NK-92 (cell line): Measurements from ENCODE around the gene CYSRT1.

Experiments
- DNase-seq: peaks from one replicate; lab custom pipeline; 2025; ENCODE audit not compliant: unreplicated experiment; lab: John Stamatoyannopoulos, UW

The CYSRT1 gene

DNA sequence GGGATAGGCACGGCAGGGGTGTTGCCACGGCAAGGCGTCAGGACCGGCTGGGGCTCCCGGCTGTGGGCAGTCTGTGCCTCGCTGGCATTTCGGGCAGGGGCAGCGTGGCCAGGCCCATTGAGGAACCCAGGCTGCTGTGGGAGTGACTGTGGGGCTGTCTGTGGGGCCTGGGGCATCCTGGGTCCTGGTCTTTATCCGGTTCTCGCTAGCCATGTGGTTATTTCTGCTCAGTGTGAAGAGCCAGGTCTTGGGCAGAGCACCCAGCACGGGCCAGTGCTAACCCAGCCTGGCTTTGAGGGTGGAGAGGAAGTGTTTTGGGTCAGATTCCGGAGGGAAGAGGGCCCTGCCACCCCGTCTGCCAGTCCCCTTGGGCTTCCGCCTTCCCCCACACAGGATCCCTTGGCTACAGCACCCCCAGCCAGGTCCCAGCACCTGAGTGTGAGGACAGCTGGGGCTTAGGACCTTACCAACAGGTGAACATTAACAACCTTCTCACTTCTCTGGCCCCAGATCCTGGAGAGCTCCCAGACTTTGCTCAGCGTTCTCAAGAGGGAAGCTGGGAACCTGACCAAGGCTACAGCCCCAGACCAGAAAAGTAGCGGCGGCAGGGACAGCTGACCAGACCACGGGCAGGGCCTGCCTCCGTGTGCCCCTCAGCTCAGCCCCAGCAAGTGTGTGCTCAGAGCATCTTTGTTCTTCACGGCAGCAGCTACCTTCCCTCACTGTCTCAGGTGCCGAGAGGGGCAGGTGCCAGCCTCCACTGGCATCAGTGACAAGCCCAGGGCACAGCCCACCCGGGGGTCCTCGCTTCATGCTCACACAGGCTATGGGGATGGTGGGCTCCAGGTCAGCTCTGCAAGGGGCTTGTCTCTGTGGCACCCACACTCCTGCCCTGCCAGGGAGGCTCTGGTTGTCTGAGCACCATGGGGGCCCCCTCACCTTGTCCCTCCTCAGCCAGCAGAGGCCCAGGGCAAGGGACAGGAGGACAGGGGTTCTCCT, 35.4 kb upstream of the CYSRT1 start:
- DNase-seq, result no peak

DNA sequence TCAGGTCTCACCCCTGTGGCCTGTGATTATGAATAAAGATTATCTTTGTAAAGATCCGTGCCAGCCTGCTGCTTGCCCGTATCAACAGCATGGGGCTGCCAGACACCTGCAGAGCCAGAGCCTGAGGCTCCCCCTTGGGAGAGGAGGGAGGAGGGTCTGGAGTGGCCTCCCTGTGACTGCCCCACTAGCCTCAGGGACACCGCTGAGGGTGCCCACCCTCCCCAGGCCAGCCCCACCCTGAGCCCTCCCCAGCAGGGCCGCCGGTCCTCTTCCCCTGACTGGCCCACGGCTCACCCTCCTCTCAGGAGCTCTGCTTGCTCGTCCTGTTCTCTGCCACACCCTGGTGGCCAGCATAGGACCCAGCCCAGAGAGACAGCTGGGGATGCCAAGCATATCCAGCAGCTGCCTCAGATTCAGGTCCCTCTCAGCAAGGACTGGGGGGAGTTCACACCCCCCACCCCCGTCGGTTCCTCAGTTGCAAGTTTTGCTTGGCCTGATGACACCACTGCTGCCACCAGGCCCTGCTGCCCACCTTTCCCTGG, 34.6 kb upstream of the CYSRT1 start:
- DNase-seq, result no peak

DNA sequence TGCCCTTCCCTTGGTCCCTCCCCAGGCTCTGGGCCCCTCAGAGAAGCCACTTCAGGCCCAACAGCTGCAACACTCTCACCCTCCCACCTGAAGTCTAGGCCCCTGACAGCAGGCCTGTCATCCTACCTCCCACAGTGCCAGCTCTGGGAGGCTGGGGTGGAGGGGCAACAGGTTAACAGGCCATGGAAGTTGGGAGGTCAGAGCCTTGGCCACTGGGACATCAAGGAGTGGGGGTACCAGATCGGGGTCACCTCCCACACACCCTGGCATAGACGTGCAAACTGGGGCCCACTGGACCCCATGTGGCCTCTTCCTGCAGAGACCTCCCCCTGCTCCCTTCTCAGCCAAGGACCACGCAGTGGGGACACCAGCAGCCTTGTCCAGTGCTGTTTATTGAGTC, 33.7 kb upstream of the CYSRT1 start:
- DNase-seq, result no peak

GRCh38 chr9:137191691-137192447, 33.1 kb upstream of the CYSRT1 start:
- no peak for DNase-seq

GRCh38 chr9:137192448-137192780, 32.6 kb upstream of the CYSRT1 start:
- DNase-seq, result no peak

GRCh38 chr9:137192859-137193258, 32.1 kb upstream of the CYSRT1 start:
- DNase-seq, result no peak

DNA sequence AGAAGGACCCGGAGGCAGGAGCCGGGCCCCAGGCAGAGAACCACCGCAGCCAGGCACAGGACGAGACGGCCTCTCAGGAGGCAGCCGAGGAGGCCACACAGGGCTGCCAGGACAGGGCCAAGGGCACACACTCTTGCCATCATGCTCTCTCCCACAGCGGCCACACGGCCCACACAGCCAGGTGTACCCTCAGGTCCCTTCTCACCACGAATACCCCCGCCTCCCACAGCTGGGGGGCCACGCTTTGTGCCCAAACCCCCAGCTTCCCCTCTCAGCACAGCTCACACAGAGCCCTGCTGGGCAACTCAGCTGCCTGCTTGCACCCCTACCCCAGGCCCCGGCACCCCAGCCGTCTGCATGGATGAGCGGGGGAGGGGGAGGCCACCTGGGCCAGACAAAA, 31.2 kb upstream of the CYSRT1 start:
- no peak for DNase-seq

GRCh38 chr9:137194388-137194787, 30.6 kb upstream of the CYSRT1 start:
- no peak for DNase-seq

DNA sequence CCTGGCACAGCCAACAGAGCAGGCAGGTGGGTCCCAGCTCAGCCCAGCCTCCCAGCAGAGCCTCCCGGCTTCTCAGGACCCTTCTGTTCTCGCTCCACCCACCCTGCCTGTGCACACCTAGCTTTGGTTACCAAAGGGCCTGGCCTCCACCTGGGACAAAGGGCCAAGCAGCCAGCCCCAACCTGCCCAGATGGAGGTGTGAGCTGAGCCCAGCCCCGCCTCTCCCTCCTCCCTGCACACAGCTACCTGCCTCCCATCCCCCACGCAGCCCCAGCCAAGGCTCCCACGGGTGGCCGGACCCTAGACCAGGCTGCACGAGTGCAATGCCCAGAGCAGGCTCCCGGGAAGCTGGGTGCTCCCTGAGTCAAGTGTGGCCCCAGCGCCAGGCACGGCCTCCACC, 30.1 kb upstream of the CYSRT1 start:
- DNase-seq, result no peak

DNA sequence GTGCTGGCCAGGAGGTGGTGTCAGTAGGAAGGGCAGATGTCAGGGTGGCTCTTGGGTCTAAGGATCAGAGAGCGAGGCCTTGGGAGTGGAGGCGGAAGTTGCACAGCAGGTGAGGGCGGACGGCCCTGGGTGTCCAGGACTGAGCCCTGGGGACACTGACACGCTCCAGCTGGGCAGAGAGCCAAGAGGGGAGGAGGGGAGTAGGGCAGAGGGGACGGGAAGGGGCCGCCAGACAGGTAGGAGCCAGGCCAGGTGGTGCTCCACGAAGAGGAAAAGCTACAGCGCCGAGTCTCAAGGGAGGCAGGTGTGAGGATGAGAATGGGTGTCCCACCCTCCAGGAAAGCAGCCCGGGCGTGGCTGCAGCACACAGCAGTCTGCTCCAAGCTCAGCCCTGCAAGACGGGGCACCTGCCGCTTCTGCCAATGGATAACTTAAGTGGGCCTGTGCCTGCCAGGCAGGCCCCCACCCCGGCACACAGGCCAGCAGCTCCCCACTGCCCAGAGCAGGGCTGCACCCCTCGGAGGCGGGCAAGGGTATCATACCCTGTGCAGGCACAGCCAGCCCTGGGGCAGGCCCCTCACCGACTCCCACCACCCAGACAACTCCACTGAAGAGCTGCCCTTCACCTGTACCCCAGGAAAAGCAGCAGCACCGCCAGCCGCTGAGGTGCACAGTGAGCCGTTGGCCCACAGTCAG, 29.3 kb upstream of the CYSRT1 start:
- DNase-seq, result no peak

GRCh38 chr9:137198051-137198901, 26.7 kb upstream of the CYSRT1 start:
- DNase-seq, result no peak

GRCh38 chr9:137198902-137199283, 26.1 kb upstream of the CYSRT1 start:
- no peak for DNase-seq

GRCh38 chr9:137199411-137200121, 25.4 kb upstream of the CYSRT1 start:
- DNase-seq, result no peak

- peak; percentile 95 for DNase-seq
Observed at GRCh38 chr9:137200311-137201204, 24.4 kb upstream of the CYSRT1 start, which contains the start of gene TPRN. Gene TPRN, minus strand, starts transcription at chr9:137200741. Its CDS starts 30 bp downstream, at chr9:137200711.

- DNase-seq, result no peak
Observed at GRCh38 chr9:137201205-137201868, 23.6 kb upstream of the CYSRT1 start.

DNA sequence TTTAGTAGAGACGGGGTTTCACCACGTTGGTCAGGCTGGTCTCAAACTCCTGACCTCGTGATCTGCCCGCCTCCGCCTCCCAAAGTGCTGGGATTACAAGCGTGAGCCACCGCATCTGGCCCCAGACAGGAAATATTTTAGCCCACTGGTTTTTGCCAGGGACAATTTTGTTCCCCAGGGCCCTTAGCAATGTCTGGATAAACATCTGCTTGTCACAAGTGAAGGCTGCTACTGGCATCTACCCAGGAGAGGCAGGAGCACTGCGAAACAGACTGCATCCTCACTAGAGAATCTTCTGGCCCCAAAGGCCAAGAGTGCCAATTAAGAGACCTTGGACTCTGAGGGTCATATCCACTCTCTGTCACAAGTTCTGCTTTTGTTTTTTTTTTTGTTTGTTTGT, 22.0 kb upstream of the CYSRT1 start:
- DNase-seq, result no peak

- no peak for DNase-seq
Observed at GRCh38 chr9:137204731-137205125, 20.2 kb upstream of the CYSRT1 start.
